Stimulated activated CD4-positive, alpha-beta T cell treated with anti-CD3 and anti-CD28 coated beads, Interleukin-1b, Interleukin-23, amount 100 ng/mL, for 4 hours (primary cell): ENCODE data around the gene BUD23.

Source experiments
- DNase-seq, 2 donors: peaks; one replicate each; pipeline ENCODE4 v3.0.0-alpha.2; 2020; ENCODE audit warnings: low read depth in 2 of 2

The BUD23 gene

GRCh38 chr7:73741600-73741999 lies 58.2 kb downstream of the BUD23 start:
- no peak for DNase-seq

- no peak for DNase-seq
These were observed 58.9 kb downstream of the BUD23 start for GRCh38 chr7:73742338-73742752.

- DNase-seq, result no peak
These were observed 59.6 kb downstream of the BUD23 start for GRCh38 chr7:73742753-73743641.

- DNase-seq, result no peak
These were observed 63.0 kb downstream of the BUD23 start for GRCh38 chr7:73746378-73746777.
